Activated CD8-positive, alpha-beta T cell treated with anti-CD3 and anti-CD28 coated beads, Interleukin-2, amount 10 ng/mL, durations not matched to agents 7 days and 5 days (primary cell): ENCODE results near the gene HSDL1. TPM values are rescaled to one million over a fixed set of nuclear protein-coding genes. Genes with fewer than 3 reads are reported as not detected.

Experiments
- ATAC-seq: fragments of 150-1000 bp; cut with Tn5 transposase; one replicate; pipeline ENCODE4 v1.10.0; 2021; ENCODE audit warnings: moderate library complexity
- CTCF ChIA-PET: fragments of 350-600 bp; sonication (Branson Sonifier 250); formaldehyde crosslinking; loops from one replicate; lab custom pipeline; 2021; ENCODE audit warnings: antibody characterized with exemption; lab: Charles Lee
- POLR2A ChIA-PET: fragments of 350-600 bp; sonication (Branson Sonifier 250); formaldehyde crosslinking; loops from one replicate; lab custom pipeline; 2021; ENCODE audit warnings: antibody characterized with exemption; lab: Charles Lee
- DNase-seq: peaks from one replicate; pipeline ENCODE4 v3.0.0-alpha.2; 2020
- H3K27ac Mint-ChIP-seq: one replicate; pipeline ENCODE4 v1.8.0; 2021; ENCODE audit warnings: mild to moderate bottlenecking, mixed read lengths
- H3K27me3 Mint-ChIP-seq: one replicate; pipeline ENCODE4 v1.8.0; 2021; ENCODE audit warnings: low read depth, mixed read lengths
- H3K36me3 Mint-ChIP-seq: one replicate; pipeline ENCODE4 v1.8.0; 2021; ENCODE audit warnings: low read depth, mixed read lengths
- H3K4me1 Mint-ChIP-seq: one replicate; pipeline ENCODE4 v1.8.0; 2021; ENCODE audit warnings: low read depth, mixed read lengths
- H3K4me3 Mint-ChIP-seq: one replicate; pipeline ENCODE4 v1.8.0; 2021; ENCODE audit warnings: mild to moderate bottlenecking, mixed read lengths
- H3K9me3 Mint-ChIP-seq: one replicate; pipeline ENCODE4 v1.8.0; 2022; ENCODE audit warnings: mixed read lengths; ENCODE audit not compliant: insufficient read depth
- total RNA-seq, 2 experiments: library from RNA; stranded (reverse); gene quantifications; one replicate each; pipeline ENCODE4 v1.2.3, GENCODE V29; 2021

Gene HSDL1
- total RNA-seq = 10 to 100 TPM; 10.4 to 12.3 TPM

DNA sequence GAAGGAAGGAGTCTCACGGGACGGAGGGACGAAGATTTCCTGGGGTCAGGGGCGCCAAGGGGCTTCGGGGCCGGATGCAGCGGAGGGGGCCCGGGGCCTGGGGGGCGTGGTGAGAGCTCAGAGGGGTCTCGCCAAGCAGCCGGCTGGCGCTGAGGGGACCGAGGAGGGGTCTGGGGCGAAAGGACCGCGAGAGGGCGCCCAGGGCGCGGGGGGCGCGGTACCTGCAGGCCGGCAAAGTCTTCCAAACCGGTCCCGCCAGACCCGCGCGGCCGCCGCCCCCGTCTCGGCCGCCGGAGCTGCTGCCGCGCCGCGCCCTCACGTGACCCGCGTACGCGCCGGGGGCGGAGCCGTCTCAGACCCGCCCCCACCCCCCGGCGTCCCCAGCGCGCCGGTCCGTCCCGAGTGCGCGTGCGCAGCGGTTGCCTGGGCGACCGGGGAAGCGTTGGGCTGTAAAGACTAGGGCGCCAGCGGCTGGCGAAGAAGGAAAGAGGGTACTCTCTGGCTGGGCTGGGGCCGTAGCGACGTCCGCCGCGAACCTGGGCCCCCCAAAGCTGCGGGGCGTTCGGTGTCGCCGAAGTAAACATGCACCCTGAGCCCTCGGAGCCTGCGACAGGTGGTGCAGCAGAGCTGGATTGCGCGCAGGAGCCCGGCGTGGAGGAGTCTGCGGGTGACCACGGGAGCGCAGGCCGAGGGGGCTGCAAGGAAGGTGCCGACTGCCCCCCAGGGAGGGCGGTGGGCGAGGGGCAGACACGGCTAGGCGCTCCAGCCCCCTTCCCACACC is at the start of gene HSDL1, which contains the start of gene DNAAF1:
Gene HSDL1, minus strand, starts transcription at position 319 of the 781 bp plus-strand sequence. CDS start 13,856 bp downstream, outside the sequence.
Gene DNAAF1, plus strand, starts transcription at position 450 of the 781 bp plus-strand sequence. Its CDS starts 133 bp downstream, at position 583.
- H3K9me3 Mint-ChIP-seq = no peaks in the 10 kb centered on the region
- DNase-seq (peak; percentile 93), ATAC-seq (peak; percentile 77)
- peaks cover 7% of the 10 kb centered on the region for H3K27me3 Mint-ChIP-seq
- H3K4me3 Mint-ChIP-seq = peak within 1 kb of the TSS; percentile 96
- POLR2A ChIA-PET = interaction anchor here (1.0 to 1.4 kb wide), 2 partner anchors 28 to 42 kb away, joined by 4 to 10 read pairs; partner anchors contain the start of genes MBTPS1 and TAF1C
- H3K27ac Mint-ChIP-seq = peak within 1 kb of the TSS; percentile 89
- peaks cover 19% of the 10 kb centered on the region for H3K4me1 Mint-ChIP-seq
- CTCF ChIA-PET = interaction anchor here (0.8 to 1.4 kb wide), 6 partner anchors 26 to 60 kb away, joined by 3 to 9 read pairs (median 3); partner anchors contain the start of genes MBTPS1 and TAF1C
- H3K36me3 Mint-ChIP-seq = no peaks in the 10 kb centered on the region

DNA sequence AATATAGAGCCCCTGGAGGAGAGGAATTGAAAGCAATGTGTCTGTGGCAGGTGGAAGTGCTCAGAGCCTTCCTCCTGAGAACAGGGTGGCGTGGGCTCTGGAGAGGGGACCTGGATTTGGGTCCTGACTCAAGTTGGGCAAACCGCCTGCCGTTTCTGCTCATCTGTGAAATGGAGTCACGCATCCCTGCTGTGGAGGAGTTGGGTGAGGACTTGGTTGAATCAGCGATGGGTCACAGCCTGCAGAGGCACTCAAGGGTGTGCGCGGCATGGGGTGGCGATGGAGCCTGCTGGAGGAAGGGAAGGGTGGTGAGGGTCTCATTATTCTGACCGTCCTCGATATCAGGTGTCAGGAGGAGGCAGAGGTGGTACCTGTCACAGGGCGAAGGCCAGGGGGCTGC is 49.0 kb upstream of the HSDL1 start:
- CTCF ChIA-PET = interaction anchor here (1.1 kb wide), 2 partner anchors 128 to 312 kb away, joined by 3 to 5 read pairs; no protein-coding TSS in a partner anchor
- POLR2A ChIA-PET = no interaction called here
- peak overlapping the region; percentile 48 for H3K4me3 Mint-ChIP-seq

DNA sequence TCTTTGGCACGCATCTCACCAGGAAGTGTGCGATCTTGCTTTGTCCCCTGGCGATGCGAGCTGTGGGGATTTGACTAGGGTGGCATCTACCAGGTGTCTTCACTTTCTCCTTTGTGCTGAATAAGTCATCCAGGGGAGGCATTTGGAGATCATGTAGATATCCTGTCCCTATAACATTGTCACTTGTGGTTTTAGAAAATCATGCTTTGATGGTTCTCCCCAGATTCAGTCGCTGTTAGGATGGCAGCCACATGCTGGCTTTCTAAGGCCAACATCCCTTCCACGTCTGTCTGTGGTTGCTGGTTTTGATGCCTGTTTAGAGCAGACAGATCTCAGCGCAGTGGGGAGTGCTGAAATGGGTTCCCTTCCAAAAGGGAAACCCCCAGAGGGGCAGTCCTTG is 48.5 kb upstream of the HSDL1 start:
- ChIA-PET CTCF (interaction anchor here (1.0 kb wide), 1 partner anchor 109 kb away, joined by 4 read pairs; no protein-coding TSS in a partner anchor), POLR2A (no interaction called here)
- peak overlapping the region; percentile 48 for H3K4me3 Mint-ChIP-seq
- H3K4me1 Mint-ChIP-seq = peaks cover 20% of the 10 kb centered on the region
- peak; percentile 42 for ATAC-seq
- H3K27ac Mint-ChIP-seq = peak overlapping the region; percentile 84
- H3K9me3 Mint-ChIP-seq = no peaks in the 10 kb centered on the region
- no peaks in the 10 kb centered on the region for H3K27me3 Mint-ChIP-seq
- no peaks in the 10 kb centered on the region for H3K36me3 Mint-ChIP-seq
- peak; percentile 30 for DNase-seq

More for the DNA sequence above, 49.0 kb upstream of the HSDL1 start:
- peak overlapping the region; percentile 84 for H3K27ac Mint-ChIP-seq
- DNase-seq (no peak), ATAC-seq (peak; percentile 21)
- no peaks in the 10 kb centered on the region for H3K9me3 Mint-ChIP-seq
- peaks cover 20% of the 10 kb centered on the region for H3K4me1 Mint-ChIP-seq
- no peaks in the 10 kb centered on the region for H3K36me3 Mint-ChIP-seq
- peaks cover 1% of the 10 kb centered on the region for H3K27me3 Mint-ChIP-seq

DNA sequence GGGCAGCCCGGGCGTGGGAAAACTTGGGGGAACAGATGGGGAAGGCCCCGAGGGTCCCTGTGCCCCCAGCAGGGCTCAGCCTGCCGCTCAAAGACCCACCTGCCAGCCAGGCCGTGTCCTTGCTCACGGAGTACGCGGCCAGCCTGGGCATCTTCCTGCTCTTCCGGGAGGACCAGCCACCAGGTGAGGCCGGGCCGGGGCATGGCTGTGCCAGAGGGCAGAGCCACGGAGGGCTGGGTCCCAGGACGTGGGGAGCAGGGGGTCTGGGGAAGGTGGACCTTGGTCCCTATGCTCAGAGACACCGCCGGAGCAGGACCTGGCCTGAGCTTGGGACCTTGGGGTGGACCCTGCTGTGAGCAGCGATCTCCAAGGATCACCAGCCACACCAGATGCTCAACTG is 46.5 kb upstream of the HSDL1 start:
- DNase-seq (no peak), ATAC-seq (no peak)
- H3K36me3 Mint-ChIP-seq = no peaks in the 10 kb centered on the region
- H3K27me3 Mint-ChIP-seq = no peaks in the 10 kb centered on the region
- H3K27ac Mint-ChIP-seq = no peak overlapping the region
- ChIA-PET CTCF (no interaction called here), POLR2A (no interaction called here)
- H3K9me3 Mint-ChIP-seq = no peaks in the 10 kb centered on the region
- H3K4me1 Mint-ChIP-seq = peaks cover 27% of the 10 kb centered on the region
- H3K4me3 Mint-ChIP-seq = no peak overlapping the region

DNA sequence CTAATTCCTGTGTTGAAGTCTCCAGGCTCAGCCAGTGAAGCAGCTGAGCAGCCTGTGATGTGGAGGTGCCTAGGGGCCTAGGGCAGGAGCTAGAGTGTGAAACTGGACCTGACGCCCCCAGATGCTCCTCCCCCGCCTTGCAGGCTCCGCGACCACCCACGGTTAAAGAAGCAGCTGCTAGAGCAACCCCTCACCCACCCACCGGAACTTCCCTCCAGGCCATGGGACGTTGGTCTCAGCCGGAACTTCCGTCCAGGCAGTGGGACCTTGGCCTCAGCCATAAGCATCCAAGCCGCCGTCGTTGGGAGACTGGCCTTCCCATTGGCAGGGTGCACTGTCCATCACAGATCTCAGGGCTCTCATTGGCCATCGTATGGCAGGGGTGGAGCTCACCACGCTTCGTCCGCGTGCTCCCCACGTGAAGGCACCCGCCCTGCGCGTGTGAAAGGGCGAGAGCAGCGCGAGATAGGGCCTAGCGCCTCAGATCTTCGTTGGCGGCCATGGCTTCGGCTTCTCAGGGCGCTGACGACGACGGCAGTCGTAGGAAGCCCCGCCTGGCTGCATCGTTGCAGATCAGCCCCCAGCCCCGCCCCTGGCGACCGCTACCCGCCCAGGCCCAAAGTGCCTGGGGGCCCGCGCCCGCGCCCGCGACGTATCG is 45.9 kb upstream of the HSDL1 start, which contains the start of gene ADAD2:
Gene ADAD2, plus strand, starts transcription at position 427 of the 658 bp plus-strand sequence. Its CDS starts 74 bp downstream, at position 501.
- Mint-ChIP-seq H3K27ac (no peak within 1 kb of the TSS), H3K4me1 (peaks cover 32% of the 10 kb centered on the region), H3K27me3 (no peaks in the 10 kb centered on the region), H3K9me3 (no peaks in the 10 kb centered on the region), H3K4me3 (no peak within 1 kb of the TSS), H3K36me3 (no peaks in the 10 kb centered on the region)
- ChIA-PET POLR2A (no interaction called here), CTCF (interaction anchor here (1.5 to 1.6 kb wide), 2 partner anchors 86 to 106 kb away, joined by 3 to 4 read pairs; no protein-coding TSS in a partner anchor)
- ATAC-seq = no peak
- no peak for DNase-seq

DNA sequence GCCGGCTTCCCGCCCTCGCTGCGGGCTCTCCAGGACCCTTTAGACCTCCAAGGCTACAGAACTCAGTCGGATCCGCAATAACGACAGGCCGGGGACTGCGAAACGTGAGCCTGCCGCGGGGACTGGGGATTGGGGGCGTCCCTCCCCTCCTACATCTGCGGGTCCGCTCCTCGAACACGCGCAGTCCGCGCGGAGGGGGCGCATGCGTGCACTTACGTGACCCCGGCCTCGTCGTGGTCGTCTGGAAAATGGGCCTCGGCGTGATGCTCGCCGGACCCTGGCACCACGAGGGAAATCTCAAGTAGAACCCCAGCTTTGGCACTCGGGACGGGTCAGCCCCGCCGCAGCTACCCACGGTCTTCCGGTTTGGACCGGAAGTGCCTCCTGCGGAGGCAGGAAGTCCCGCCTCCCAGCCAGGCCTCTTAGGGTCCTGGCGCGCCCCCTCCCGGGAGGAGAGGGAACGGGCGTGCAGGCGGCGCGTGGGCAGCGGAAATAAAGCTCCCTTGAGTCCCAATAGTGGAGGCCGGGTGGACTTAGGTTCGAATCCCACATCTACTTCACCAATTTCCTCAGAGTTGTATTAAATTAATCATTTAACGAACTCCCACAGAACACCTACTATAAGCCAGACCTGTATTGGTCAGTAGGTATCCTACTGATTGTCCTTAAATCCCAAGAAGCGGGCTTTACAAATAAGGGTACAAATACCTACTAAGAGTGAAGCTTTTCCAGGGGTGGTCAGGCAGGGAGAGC is 41.9 kb upstream of the HSDL1 start, which contains the start of gene TAF1C:
Gene TAF1C, minus strand, starts transcription at position 373 of the 753 bp plus-strand sequence. CDS start 2,069 bp downstream, outside the sequence.
- no peaks in the 10 kb centered on the region for H3K9me3 Mint-ChIP-seq
- no peaks in the 10 kb centered on the region for H3K27me3 Mint-ChIP-seq
- ChIA-PET CTCF (interaction anchor here (0.5 to 2.7 kb wide), 44 partner anchors 9 to 568 kb away, joined by 3 to 47 read pairs (median 5); partner anchors contain the start of genes DNAAF1, HSDL1 and MBTPS1), POLR2A (interaction anchor here (1.0 to 1.6 kb wide), 5 partner anchors 9 to 229 kb away, joined by 4 to 11 read pairs (median 5); partner anchors contain the start of genes DNAAF1, HSDL1 and MBTPS1)
- H3K27ac Mint-ChIP-seq = peak within 1 kb of the TSS; percentile 92
- DNase-seq (peak; percentile 93), ATAC-seq (peak; percentile 89)
- peaks cover 22% of the 10 kb centered on the region for H3K36me3 Mint-ChIP-seq
- H3K4me3 Mint-ChIP-seq = peak within 1 kb of the TSS; percentile 94
- peaks cover 25% of the 10 kb centered on the region for H3K4me1 Mint-ChIP-seq

DNA sequence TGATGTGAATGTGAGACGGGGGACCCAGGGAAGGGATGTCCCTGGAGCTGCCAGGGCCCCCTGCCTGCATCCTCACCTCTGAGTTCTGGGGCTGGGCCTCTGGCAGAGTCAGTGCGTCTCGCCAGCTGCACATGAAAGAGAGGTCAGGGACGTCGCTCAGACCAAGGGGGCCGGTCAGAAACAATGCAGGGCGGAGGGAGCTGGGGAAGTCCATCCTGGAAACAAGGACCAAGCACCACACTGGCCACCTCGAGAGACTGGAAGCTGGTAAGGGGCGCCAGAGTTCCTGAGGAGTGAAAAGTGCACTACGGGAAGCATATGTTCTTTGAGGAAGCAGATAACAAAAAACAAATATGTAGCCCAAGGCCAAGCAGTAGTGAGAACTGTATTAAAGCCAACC is 39.8 kb upstream of the HSDL1 start:
- DNase-seq = no peak
- H3K4me3 Mint-ChIP-seq = peak overlapping the region; percentile 94

DNA sequence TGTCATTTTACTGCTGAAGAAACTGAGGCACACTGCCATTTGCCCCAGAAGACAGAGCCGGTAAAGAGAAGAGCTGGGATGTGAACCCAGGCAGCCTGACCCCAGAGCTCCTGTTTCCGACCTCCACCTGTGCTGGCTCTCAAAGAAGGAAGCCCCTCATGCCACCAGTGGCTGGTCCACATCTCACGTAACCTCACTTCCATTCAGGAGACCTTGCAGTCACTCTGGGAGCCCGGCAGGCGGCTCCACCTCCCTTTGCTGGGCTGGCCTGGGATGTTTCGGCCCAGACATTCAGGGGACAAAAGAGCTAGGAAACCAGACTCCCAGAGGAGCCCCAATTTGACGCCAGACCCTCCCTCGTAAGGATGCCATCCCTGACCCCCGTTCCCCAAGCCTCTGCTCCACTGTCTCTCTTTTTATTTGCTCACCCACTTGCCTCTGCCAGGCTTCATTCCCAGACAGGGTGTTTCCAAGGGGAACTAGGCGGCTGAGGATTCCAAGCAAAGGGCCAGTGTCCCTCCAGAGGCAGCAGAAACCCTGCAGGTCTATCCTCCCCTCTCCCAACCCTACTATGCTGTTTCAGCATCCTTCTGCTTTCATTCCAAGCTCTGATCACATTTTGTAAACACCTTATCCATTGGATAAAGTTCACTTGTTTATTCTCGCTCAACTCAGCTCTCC is 39.1 kb upstream of the HSDL1 start:
- CTCF ChIA-PET = interaction anchor here (0.9 to 1.0 kb wide), 3 partner anchors 95 to 99 kb away, joined by 3 to 4 read pairs (median 3); no protein-coding TSS in a partner anchor
- Mint-ChIP-seq H3K27me3 (no peaks in the 10 kb centered on the region), H3K36me3 (peaks cover 24% of the 10 kb centered on the region), H3K4me1 (peaks cover 25% of the 10 kb centered on the region), H3K27ac (no peak overlapping the region), H3K9me3 (no peaks in the 10 kb centered on the region), H3K4me3 (no peak overlapping the region)
- ATAC-seq = no peak
- no peak for DNase-seq
- POLR2A ChIA-PET = no interaction called here

More for the DNA sequence above, 39.8 kb upstream of the HSDL1 start:
- Mint-ChIP-seq H3K36me3 (peaks cover 24% of the 10 kb centered on the region), H3K27me3 (no peaks in the 10 kb centered on the region), H3K9me3 (no peaks in the 10 kb centered on the region), H3K4me1 (peaks cover 25% of the 10 kb centered on the region), H3K27ac (peak overlapping the region; percentile 55)
- POLR2A ChIA-PET = no interaction called here
- CTCF ChIA-PET = interaction anchor here (0.9 kb wide), 1 partner anchor 96 kb away, joined by 3 read pairs; no protein-coding TSS in a partner anchor
- no peak for ATAC-seq

DNA sequence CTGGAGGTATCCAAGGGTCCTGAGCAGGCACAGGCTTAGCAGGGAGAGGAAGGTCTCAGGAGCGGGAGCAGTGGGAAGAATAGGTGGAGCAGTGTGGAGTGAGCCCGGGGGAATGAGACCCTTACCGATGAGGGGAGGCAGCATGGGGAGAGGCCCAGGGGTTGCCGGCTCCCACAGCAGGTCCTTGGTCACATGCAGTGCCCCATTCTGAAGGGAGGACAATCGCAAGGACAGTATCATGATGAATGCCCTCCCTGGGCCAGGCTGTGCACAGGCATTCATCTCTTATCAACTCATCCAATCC is 38.5 kb upstream of the HSDL1 start:
- POLR2A ChIA-PET = no interaction called here
- Mint-ChIP-seq H3K27me3 (no peaks in the 10 kb centered on the region), H3K4me3 (no peak overlapping the region), H3K9me3 (no peaks in the 10 kb centered on the region), H3K4me1 (peaks cover 25% of the 10 kb centered on the region), H3K27ac (no peak overlapping the region), H3K36me3 (peaks cover 24% of the 10 kb centered on the region)
- ATAC-seq (no peak), DNase-seq (no peak)
- CTCF ChIA-PET = interaction anchor here (1.0 kb wide), 2 partner anchors 95 to 99 kb away, joined by 3 to 4 read pairs; no protein-coding TSS in a partner anchor

DNA sequence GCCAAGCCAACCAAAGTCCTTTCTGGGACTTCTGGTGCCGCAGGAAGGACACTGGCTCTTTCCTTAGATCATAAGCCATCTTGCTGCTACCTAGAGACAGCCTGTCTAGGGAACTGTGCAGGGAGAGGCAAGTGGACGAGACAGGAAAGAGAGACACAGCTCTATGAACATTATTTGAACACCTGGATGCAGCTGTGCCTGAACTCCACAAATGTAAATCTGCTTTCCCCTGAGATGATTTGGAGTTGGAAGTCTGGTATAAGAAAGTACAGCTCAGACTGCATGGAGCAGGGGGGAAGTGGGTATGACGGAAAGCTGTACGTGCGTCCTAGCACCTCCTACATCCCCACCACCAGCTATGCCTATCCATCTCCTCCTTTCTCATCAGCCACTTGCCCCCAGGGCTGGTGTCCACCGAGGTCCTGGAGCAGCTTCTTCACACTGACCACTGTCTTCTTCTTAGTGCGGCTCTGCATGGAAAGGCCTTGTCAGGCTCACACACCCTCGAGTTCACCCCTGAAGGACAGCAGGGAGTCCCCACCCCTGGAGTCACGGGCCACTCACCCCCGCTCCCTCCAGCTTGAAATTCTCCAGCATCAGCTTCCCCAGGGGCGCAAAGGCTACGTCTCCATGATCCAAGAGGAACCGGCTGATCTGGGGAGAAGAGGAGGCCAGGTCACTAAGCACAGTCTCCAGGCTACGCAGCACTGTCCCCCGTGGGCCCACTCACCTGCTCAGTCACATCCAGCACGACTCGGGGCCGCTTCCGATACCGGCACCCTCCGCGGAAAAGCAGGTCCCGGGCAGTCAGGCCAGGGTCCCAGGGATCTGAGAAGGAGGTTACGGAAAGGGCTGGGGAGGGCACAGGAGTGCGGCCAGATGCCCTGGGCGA is 37.9 kb upstream of the HSDL1 start:
- peaks cover 25% of the 10 kb centered on the region for H3K4me1 Mint-ChIP-seq
- no peaks in the 10 kb centered on the region for H3K9me3 Mint-ChIP-seq
- H3K36me3 Mint-ChIP-seq = peaks cover 27% of the 10 kb centered on the region
- no peak overlapping the region for H3K27ac Mint-ChIP-seq
- DNase-seq = no peak
- ATAC-seq = no peak
- ChIA-PET CTCF (no interaction called here), POLR2A (no interaction called here)
- no peaks in the 10 kb centered on the region for H3K27me3 Mint-ChIP-seq
- no peak overlapping the region for H3K4me3 Mint-ChIP-seq
